ENCODE results near the gene TOP2A. TPM values are rescaled to one million over a fixed set of nuclear protein-coding genes. Genes with fewer than 3 reads are reported as not detected.

The TOP2A gene
- total RNA-seq, 8 experiments from 2014 or later, result 0.36 to 222 (median 9.0) TPM

DNA sequence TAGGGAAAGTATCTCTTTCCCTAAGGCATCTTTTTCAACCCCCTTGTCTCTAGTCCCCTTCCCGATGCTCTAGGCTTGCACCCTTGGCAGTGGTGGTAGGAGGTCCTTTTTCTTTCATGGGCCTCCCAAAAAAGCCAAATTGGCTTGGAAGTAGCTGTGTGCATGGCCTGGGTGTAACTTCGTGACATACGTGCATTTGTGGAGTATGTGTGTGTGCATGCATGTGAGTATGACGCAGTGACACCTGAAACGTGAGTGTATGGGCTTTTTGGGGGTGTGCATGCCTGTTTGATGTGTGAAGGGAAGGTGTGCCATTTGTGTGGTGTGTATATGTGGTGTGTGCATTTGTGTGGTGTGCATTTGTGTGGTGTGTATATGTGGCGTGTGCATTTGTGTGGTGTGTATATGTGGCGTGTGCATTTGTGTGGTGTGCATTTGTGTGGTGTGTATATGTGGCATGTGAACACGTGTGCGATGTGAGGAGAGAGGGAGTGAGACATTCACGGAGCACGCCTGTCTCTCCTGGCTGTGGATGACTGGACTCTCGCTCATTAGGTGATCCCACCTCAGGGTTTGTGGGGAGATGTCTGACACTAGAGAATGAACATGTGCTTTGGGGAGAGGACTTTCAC is 41.3 kb upstream of the TOP2A start:
- H3K27ac ChIP-seq, result no peak overlapping the region
- no peak overlapping the region for H3K4me3 ChIP-seq
- 46 to 100% (median 96%) methylated on average over 1 to 5 of the region's 12 CpGs; no CpG with 5 or more reads in 3 of the 10 experiments for WGBS, 10 experiments
- no peak for ATAC-seq (replicated peaks in 6 of 8)
- in situ Hi-C loops (cut with MboI; ENCODE audit: low pct_unique_long_range_greater_than_20kb in 2 of 9, low sequenced_read_pairs in 9 of 9, unreplicated experiment in 9 of 9), result loop anchor here in 1 of 9 experiments (25.0 kb wide), 1 partner anchor 97 kb away; the partner anchor contains the start of gene GJD3
- peaks cover 37 to 39% of the 10 kb centered on the region in 2 donors for H3K4me1 ChIP-seq (replicated peaks in 1 of 2)

DNA sequence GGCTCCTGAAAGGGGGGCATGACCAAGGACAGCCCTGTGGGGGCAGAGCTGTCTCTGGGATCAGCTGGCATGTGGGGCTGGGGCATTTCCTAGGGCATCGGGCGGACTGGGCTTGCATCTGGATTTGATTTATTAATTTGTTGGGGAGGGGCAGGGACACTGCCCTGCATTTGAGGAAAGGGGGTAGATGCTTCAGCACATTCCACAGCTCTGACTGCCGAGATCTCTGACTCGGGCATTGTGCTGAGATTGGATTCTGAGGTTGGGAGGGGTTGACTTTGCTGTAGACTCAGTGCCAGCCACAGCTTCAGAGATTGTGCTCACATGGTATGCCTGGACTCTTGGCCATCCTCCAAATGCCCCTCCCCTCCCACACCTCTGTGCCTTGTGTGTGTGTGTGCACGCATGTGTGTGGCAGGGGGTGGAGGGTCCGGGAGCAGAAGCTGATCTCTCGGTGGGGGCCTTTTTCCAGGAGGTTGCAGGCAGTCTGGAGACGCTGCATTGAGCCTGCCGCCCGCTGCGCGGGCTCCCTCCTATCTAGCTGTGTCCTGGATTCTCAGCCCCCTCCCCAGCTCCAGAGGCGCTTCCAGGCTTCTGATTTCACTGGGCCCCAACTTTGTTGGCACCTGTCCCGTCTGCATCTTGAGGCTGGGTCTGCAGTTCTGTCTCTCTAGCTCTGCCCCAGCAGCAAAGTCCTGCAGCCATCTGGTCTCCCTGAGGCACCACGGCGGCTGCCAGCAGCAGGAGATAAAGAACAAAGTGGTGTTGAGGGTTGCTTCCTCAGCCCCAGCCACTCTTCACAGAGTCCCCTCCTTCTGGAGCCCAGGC is 40.5 kb upstream of the TOP2A start:
- H3K27ac ChIP-seq, result no peak overlapping the region
- peaks cover 35 to 39% of the 10 kb centered on the region in 2 donors for H3K4me1 ChIP-seq (replicated peaks in 1 of 2)
- no peak overlapping the region for H3K4me3 ChIP-seq
- in situ Hi-C loops (cut with MboI; ENCODE audit: low pct_unique_long_range_greater_than_20kb in 2 of 9, low sequenced_read_pairs in 9 of 9, unreplicated experiment in 9 of 9), result loop anchor here in 1 of 9 experiments (25.0 kb wide), 1 partner anchor 96 kb away; the partner anchor contains the start of gene GJD3
- WGBS, 10 experiments, result 10 to 71% (median 44%) methylated on average over 2 to 6 of the region's 16 CpGs; no CpG with 5 or more reads in 6 of the 10 experiments
- peak; percentile 63 to 89 (median 84) for ATAC-seq (replicated peaks in 6 of 8)

DNA sequence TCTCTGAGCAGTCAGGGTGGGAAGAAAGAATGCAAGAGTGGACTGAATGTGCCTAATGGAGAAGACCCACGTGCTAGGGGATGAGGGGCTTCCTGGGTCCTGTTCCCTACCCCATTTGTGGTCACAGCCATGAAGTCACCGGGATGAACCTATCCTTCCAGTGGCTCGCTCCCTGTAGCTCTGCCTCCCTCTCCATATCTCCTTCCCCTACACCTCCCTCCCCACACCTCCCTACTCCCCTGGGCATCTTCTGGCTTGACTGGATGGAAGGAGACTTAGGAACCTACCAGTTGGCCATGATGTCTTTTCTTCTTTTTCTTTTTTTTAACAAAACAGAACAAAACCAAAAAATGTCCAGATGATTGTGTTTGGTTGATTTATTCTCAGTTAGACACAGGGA is 39.7 kb upstream of the TOP2A start:
- Histone ChIP-seq H3K4me1 (replicated peaks in 1 of 2) (peaks cover 33 to 38% of the 10 kb centered on the region in 2 donors), H3K27ac (no peak overlapping the region), H3K4me3 (no peak overlapping the region)
- in situ Hi-C loops (cut with MboI; ENCODE audit: low pct_unique_long_range_greater_than_20kb in 2 of 9, low sequenced_read_pairs in 9 of 9, unreplicated experiment in 9 of 9), result loop anchor here in 1 of 9 experiments (25.0 kb wide), 1 partner anchor 95 kb away; the partner anchor contains the start of gene GJD3
- 60 to 100% (median 82%) methylated on average over 1 of the region's 3 CpGs; no CpG with 5 or more reads in 6 of the 10 experiments for WGBS, 10 experiments
- ATAC-seq (replicated peaks in 6 of 8), result no peak

DNA sequence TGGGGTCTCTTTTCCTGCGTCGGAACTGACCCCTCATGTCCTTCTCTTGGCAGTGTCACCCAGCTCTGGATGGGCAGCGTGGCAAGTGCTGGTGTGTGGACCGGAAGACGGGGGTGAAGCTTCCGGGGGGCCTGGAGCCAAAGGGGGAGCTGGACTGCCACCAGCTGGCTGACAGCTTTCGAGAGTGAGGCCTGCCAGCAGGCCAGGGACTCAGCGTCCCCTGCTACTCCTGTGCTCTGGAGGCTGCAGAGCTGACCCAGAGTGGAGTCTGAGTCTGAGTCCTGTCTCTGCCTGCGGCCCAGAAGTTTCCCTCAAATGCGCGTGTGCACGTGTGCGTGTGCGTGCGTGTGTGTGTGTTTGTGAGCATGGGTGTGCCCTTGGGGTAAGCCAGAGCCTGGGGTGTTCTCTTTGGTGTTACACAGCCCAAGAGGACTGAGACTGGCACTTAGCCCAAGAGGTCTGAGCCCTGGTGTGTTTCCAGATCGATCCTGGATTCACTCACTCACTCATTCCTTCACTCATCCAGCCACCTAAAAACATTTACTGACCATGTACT is 38.8 kb upstream of the TOP2A start:
- Histone ChIP-seq H3K4me3 (no peak overlapping the region), H3K4me1 (replicated peaks in 1 of 2) (peaks cover 39 to 40% of the 10 kb centered on the region in 2 donors), H3K27ac (no peak overlapping the region)
- 31 to 100% (median 90%) methylated on average over 1 to 7 of the region's 16 CpGs; no CpG with 5 or more reads in 6 of the 10 experiments for WGBS, 10 experiments
- in situ Hi-C loops (cut with MboI; ENCODE audit: low pct_unique_long_range_greater_than_20kb in 2 of 9, low sequenced_read_pairs in 9 of 9, unreplicated experiment in 9 of 9), result loop anchor here in 1 of 9 experiments (25.0 kb wide), 1 partner anchor 94 kb away; the partner anchor contains the start of gene GJD3
- ATAC-seq (replicated peaks in 6 of 8), result no peak

DNA sequence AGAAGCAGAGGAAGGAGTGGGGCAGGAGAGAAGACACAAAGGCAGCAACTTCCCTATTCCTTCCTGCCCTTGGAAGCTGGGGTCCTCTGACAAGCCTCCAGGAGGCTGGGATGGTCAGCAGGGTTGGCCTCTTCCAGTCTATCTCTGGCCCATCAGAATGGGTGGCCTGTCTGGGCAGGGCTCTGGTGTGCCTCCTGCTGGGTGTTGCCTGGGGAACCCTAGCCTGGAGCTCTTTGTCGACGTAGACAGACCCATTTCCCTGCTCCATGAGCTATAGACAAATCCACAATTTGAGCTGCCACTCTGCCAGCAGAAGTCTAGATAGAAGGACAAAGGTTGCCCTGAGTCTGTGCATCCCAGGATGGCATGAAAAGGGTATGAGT is 36.9 kb upstream of the TOP2A start:
- WGBS, 10 experiments, result 10 to 50% methylated on average over 2 of the region's 2 CpGs; no CpG with 5 or more reads in 8 of the 10 experiments
- ATAC-seq (replicated peaks in 6 of 8), result peak in 2 of 8 experiments; percentile 50 to 57
- H3K27ac ChIP-seq, result no peak overlapping the region
- H3K4me3 ChIP-seq, result no peak overlapping the region
- H3K4me1 ChIP-seq (replicated peaks in 1 of 2), result peaks cover 25 to 27% of the 10 kb centered on the region in 2 donors
- in situ Hi-C loops (cut with MboI; ENCODE audit: low pct_unique_long_range_greater_than_20kb in 2 of 9, low sequenced_read_pairs in 9 of 9, unreplicated experiment in 9 of 9), result loop anchor here in 1 of 9 experiments (25.0 kb wide), 1 partner anchor 92 kb away; the partner anchor contains the start of gene GJD3

DNA sequence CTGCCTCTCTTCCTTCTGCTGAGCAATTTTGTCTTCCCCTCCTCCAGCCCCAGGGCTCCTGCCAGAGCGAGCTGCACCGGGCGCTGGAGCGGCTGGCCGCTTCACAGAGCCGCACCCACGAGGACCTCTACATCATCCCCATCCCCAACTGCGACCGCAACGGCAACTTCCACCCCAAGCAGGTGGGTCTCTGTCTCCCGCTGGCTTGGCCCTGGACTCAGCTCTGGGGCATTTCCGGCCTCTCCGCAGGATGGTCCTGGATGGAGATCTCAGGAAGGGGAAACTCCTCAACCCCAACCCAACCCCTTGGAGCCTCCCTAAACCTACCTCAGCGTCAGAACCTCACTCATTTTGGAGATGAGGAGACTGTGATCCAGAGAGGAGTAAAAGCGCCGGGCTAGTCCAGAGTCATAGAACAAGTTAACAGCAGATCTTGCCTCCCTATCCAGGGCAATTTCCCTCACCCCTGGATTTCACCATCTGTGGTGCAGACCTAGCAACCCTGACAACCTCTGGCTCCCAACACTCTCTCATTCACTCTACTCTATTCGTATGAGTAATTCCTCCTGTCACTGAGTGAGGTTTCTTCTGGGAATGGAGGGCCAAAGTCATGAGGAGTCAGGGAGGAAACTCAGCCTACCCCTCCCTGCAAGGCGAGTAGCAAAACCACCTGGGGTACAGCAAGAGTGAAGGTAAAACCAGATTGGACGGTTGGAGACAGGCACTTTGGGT is 36.4 kb upstream of the TOP2A start:
- WGBS, 10 experiments, result 0 to 97% (median 86%) methylated on average over 1 to 11 of the region's 19 CpGs; no CpG with 5 or more reads in 2 of the 10 experiments
- ATAC-seq (replicated peaks in 6 of 8), result peak in 2 of 8 experiments; percentile 54 to 55
- Histone ChIP-seq H3K4me3 (no peak overlapping the region), H3K27ac (no peak overlapping the region), H3K4me1 (replicated peaks in 1 of 2) (peaks cover 21 to 27% of the 10 kb centered on the region in 2 donors)
- in situ Hi-C loops (cut with MboI; ENCODE audit: low pct_unique_long_range_greater_than_20kb in 2 of 9, low sequenced_read_pairs in 9 of 9, unreplicated experiment in 9 of 9), result loop anchor here in 1 of 9 experiments (25.0 kb wide), 1 partner anchor 92 kb away; the partner anchor contains the start of gene GJD3

DNA sequence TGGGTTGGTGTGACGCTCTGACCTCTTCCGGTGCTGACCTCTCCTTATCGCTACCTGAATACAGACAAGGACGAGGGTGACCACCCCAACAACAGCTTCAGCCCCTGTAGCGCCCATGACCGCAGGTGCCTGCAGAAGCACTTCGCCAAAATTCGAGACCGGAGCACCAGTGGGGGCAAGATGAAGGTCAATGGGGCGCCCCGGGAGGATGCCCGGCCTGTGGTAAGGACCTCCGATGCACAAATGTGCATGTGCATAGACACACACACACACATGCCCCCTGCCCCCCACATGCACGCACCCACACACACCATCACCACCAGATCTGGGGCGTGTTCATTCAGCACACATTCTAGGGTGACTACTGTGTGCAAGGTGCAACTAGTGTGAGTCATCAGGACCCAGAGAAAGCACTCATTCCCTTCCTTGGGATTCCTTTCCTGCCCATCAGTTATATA is 35.3 kb upstream of the TOP2A start:
- ATAC-seq (replicated peaks in 6 of 8), result peak in 1 of 8 experiments; percentile 15
- Histone ChIP-seq H3K4me3 (no peak overlapping the region), H3K27ac (peak overlapping the region; percentile 51 to 63), H3K4me1 (replicated peaks in 1 of 2) (peaks cover 14 to 18% of the 10 kb centered on the region in 2 donors)
- WGBS, 10 experiments, result 81 to 100% (median 99%) methylated on average over 2 to 10 of the region's 15 CpGs; no CpG with 5 or more reads in 6 of the 10 experiments
- in situ Hi-C loops (cut with MboI; ENCODE audit: low pct_unique_long_range_greater_than_20kb in 2 of 9, low sequenced_read_pairs in 9 of 9, unreplicated experiment in 9 of 9), result loop anchor here in 1 of 9 experiments (25.0 kb wide), 1 partner anchor 91 kb away; the partner anchor contains the start of gene GJD3

DNA sequence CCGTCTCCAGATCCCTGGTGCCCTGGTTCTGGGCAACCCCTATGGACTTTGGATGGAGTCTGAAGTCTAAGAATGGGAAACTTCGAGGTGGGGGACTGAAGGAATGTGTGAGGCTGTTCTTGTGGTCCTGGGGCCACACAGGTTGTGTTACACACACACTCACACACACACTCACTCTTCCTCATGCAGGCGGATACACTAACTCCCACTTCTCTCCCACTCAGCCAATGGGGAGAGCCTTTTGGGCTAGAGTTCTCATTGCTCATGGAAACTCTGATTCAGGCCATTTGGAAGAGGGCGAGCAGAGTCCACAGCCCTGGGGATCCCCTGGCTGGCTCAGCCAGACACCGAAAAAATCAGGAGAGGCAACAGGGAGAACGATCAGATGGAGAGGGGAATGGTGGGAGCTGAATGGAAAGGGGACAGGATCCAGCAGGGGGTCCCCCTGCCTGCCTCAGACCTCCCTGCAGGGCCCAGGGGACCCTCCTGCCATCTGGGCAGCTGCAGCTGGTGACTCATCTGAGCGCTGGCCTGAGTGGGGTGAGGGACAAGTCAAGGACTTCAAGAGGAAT is 34.6 kb upstream of the TOP2A start:
- 11 to 100% (median 40%) methylated on average over 1 to 3 of the region's 7 CpGs; no CpG with 5 or more reads in 5 of the 10 experiments for WGBS, 10 experiments
- Histone ChIP-seq H3K27ac (peak overlapping the region; percentile 22 to 63), H3K4me1 (replicated peaks in 1 of 2) (peaks cover 11 to 12% of the 10 kb centered on the region in 2 donors), H3K4me3 (no peak overlapping the region)
- in situ Hi-C loops (cut with MboI; ENCODE audit: low pct_unique_long_range_greater_than_20kb in 2 of 9, low sequenced_read_pairs in 9 of 9, unreplicated experiment in 9 of 9), result loop anchor here in 1 of 9 experiments (25.0 kb wide), 1 partner anchor 90 kb away; the partner anchor contains the start of gene GJD3
- ATAC-seq (replicated peaks in 6 of 8), result peak in 5 of 8 experiments; percentile 62 to 93 (median 92)

DNA sequence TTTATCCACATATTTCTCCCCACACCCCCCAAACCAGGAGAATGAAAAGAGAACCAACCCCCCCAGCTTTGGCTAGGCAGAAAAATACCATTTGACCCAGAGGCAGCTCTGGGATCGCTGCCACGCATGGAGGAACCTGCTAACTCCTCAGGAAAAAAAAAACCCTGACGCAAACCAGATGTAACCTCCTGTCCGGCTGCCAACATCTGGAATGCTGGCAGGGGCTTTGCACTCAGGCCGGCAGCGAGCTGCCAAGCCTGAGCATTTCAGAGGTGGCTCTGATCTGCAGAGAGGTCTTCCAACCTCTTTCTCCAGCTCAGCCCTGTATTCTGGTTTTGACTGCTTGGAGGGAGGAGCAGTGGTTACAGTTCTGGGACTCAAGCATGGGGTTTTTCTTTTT is 33.7 kb upstream of the TOP2A start:
- in situ Hi-C loops (cut with MboI; ENCODE audit: low pct_unique_long_range_greater_than_20kb in 2 of 9, low sequenced_read_pairs in 9 of 9, unreplicated experiment in 9 of 9), result loop anchor here in 1 of 9 experiments (25.0 kb wide), 1 partner anchor 89 kb away; the partner anchor contains the start of gene GJD3
- peaks cover 11 to 12% of the 10 kb centered on the region in 2 donors for H3K4me1 ChIP-seq (replicated peaks in 1 of 2)
- no peak overlapping the region for H3K4me3 ChIP-seq
- no peak for ATAC-seq (replicated peaks in 6 of 8)
- 17 to 100% (median 60%) methylated on average over 1 to 4 of the region's 6 CpGs; no CpG with 5 or more reads in 4 of the 10 experiments for WGBS, 10 experiments
- H3K27ac ChIP-seq, result no peak overlapping the region

DNA sequence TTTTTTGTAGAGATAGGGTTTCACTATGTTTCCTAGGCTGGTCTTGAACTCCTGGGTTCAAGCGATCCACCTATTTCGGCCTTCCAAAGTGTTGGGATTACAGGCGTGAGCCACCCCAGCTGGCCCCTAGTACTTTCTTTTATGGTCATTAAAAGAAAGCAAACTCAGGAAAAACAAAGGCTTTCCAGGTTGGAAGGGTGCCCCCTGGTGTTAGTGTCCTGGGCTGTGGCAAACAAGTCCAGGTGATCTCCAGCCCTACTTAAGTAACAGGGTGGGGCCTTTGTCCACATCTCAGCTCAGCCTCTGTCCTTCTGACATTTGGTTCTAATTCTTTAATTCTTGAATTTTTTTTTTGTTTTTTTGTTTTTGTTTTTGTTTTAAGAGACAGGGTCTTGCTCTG is 32.5 kb upstream of the TOP2A start:
- no peak overlapping the region for H3K4me3 ChIP-seq
- peaks cover 14 to 18% of the 10 kb centered on the region in 2 donors for H3K4me1 ChIP-seq (replicated peaks in 1 of 2)
- no peak overlapping the region for H3K27ac ChIP-seq
- in situ Hi-C loops (cut with MboI; ENCODE audit: low pct_unique_long_range_greater_than_20kb in 2 of 9, low sequenced_read_pairs in 9 of 9, unreplicated experiment in 9 of 9), result loop anchor here in 1 of 9 experiments (25.0 kb wide), 1 partner anchor 88 kb away; the partner anchor contains the start of gene GJD3
- WGBS, 10 experiments, result 70 to 100% (median 92%) methylated on average over 1 to 3 of the region's 3 CpGs; no CpG with 5 or more reads in 5 of the 10 experiments
- peak in 1 of 8 experiments; percentile 26 for ATAC-seq (replicated peaks in 6 of 8)

DNA sequence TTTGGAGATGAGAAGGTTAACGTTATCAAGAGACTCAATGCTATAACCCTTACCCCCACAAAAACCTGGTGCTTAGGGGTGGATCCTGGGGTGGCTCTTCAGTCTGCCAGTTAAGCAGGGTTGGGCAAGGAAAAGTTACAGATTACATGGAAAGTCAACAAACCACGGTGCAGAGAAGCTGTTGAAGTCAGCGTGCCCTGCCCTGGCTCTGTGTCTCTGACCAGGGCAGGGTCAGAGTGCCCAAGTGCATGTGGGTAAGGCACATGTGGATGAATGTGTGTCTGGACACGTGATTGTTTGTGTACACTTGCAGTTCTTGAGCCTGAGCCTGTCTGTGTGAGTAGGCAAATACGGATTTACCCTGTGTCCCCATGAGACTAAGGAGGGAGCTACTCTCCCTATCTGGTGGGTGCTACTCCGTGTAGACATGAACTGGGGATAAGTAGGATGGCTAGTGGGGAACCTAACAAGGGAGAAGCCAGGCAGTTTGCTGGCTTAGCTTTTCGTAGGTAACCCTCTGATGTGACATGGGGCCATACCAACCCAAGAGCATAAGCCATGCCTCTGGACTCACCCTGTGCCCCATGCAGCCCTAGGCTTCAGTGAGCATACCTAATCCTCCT is 31.1 kb upstream of the TOP2A start:
- Histone ChIP-seq H3K4me1 (replicated peaks in 1 of 2) (peaks cover 27% of the 10 kb centered on the region in 2 donors), H3K27ac (no peak overlapping the region), H3K4me3 (no peak overlapping the region)
- 0 to 100% (median 30%) methylated on average over 1 to 5 of the region's 7 CpGs; no CpG with 5 or more reads in 3 of the 10 experiments for WGBS, 10 experiments
- peak in 1 of 8 experiments; percentile 7 for ATAC-seq (replicated peaks in 6 of 8)
- in situ Hi-C loops (cut with MboI; ENCODE audit: low pct_unique_long_range_greater_than_20kb in 2 of 9, low sequenced_read_pairs in 9 of 9, unreplicated experiment in 9 of 9), result loop anchor here in 2 of 9 experiments (10.0 to 25.0 kb wide), 2 partner anchors 86 to 89 kb away; no protein-coding TSS in a partner anchor

Measured in motor neuron (in vitro differentiated cells).